ENCODE results near the gene FOXN3. TPM values are rescaled to one million over a fixed set of nuclear protein-coding genes. Genes with fewer than 3 reads are reported as not detected.

FOXN3 gene, protein sequence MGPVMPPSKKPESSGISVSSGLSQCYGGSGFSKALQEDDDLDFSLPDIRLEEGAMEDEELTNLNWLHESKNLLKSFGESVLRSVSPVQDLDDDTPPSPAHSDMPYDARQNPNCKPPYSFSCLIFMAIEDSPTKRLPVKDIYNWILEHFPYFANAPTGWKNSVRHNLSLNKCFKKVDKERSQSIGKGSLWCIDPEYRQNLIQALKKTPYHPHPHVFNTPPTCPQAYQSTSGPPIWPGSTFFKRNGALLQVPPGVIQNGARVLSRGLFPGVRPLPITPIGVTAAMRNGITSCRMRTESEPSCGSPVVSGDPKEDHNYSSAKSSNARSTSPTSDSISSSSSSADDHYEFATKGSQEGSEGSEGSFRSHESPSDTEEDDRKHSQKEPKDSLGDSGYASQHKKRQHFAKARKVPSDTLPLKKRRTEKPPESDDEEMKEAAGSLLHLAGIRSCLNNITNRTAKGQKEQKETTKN
- total RNA-seq: 15.0 and 26.0 TPM in 2 replicates

DNA sequence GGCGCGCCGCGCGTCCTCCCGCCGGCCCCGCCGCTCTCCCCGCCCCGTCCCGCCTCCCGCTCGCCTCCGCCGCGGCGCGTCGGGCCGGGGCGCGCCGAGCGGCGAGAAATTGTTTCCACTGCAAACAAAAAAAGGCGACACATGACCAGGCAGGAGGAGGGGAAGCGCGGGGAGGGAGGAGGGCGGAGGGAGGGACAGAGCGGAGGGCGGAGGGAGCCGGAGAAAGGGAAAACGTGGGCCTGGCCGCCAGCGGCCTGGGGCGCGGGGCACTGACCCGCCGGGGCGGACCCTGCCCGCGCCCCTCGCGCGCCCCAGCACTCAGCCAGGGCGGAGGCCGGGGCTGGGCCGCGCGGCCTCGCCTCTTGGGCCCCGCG lies at the start of gene FOXN3:
Gene FOXN3 (minus strand): TSS at position 143 of the 374 bp plus-strand sequence. CDS start 4,757 bp downstream, outside the sequence.
- peak; percentile 88 to 92 for DNase-seq (ENCODE audit: low read depth in 2 of 2)

DNA sequence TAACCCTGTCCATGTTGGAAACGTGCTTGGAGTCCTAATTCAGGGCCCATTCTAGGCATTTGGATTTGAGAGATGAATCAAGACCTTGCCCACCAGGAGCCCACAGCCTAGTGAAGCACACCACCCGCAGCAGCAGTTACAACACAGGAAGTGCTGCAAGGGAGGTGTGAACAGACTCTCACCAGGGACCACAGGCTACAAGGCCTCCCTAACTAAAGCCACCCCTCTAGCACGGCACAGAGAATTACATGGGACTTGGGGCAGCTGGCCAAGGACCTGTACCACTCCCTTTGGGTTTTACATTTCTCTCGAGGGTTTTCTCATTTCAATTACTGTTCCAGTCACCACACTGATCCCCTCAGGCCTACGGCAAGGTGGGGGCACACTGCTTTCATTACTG lies 49.5 kb upstream of the FOXN3 start:
- DNase-seq (ENCODE audit: low read depth in 2 of 2): no peak

DNA sequence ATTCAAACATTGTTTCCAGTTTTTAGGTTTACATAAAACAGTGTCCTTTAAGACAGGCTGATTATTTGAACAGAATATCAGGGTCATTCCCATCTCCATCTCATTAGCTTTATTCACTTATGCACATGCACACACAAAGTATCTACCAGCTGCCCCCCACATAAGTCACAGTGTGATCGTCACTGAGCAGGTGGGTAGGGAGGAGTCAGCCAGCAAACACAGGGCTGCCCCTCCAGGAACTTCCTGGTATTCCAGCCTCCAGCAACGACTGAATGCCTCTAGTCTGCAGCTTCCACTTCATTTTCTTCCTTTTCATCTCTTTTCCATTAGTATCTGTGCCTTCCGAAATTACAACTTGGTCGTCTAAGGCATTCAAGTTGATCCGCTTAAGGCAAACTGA lies 48.8 kb upstream of the FOXN3 start:
- DNase-seq (ENCODE audit: low read depth in 2 of 2): no peak

DNA sequence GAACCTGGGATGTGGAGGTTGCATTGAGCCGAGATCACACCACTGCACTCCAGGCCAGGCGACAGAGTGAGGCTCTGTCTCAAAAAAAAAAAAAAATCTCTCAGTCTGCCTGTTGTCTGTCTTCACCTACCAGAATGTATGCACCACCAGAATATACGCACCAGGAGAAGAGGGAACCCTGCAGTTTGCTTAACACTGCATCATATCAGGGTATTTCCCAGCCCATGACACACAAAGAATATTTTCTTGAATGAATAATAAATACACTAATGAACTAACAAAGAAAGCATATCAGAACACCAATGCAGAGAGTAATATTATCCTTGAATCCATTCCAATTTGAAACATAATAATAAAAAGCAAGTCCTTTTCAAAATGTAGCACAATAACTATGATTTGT lies 44.2 kb upstream of the FOXN3 start:
- peak in 1 of 2 donors; percentile 17 for DNase-seq (ENCODE audit: low read depth in 2 of 2)

DNA sequence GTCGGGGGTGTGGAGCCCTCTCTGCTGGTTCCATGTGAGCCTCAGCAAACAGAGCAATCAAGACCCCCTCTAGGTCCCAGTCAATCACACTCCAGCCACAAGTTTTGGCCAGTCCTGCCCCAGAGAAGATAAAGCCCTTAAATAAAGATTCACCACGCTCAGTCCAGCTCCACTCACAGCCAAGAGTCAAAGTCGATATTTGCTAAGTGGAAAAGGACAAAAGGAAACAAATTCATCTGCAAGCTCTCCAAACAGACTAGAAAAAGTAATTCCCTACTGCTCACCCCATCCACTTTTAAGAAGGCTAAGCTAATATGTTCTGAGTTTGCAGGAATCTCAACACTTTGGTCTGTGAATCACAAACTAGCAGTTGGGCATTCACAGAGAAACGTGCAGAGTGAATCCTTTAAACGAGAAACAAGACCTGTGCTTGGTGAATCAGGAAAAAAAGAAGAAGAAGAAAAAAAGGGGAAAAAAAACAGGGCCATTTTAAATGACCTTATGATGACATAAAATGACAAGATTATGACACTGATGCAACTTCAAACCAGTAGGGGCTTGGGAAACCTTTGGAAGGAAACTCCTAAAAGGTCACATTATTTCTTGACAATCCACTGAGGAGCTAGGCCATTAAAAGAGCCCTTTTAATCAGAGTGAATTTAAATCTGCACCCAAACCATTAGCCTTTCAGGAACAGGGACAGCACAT lies 41.8 kb upstream of the FOXN3 start:
- no peak for DNase-seq (ENCODE audit: low read depth in 2 of 2)

DNA sequence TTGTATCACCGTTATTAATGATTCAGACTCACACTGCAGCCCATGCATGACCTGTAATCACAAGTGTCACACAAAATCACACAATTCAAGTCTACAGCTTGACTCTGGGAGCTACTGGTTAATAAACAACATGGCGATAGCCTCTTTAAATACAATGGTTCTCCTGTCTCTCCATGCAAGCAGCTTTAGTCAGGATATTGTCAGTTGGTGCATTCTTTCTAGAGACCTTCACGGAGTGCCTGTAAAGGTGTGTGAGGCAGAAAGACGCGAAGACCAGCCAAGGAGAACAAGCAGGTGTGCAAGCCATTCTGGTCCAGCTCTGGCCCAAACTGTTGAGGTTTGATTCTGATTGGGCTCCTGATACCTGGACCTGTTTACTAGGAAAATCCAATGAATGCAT lies 40.0 kb upstream of the FOXN3 start:
- DNase-seq (ENCODE audit: low read depth in 2 of 2): no peak

DNA sequence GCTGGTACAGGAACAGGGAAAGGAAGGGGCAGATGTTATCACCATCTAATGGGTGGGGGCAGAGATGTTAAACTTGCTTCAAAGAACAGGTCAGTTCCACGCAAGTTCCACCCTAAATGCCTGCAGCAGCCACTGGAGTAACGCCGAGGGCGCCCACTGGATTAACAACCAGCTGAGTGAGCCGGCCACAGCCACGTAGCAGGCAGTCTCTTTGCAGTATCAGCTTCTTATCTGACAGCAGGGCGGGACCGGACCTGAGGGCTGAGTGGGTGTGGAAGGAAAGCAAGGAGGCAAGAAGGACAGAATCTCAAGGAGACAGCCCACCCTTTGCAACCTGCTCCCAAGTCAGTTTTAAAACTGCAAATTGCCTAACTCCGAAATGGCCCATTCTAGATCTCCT lies 38.4 kb upstream of the FOXN3 start:
- DNase-seq (ENCODE audit: low read depth in 2 of 2): no peak

DNA sequence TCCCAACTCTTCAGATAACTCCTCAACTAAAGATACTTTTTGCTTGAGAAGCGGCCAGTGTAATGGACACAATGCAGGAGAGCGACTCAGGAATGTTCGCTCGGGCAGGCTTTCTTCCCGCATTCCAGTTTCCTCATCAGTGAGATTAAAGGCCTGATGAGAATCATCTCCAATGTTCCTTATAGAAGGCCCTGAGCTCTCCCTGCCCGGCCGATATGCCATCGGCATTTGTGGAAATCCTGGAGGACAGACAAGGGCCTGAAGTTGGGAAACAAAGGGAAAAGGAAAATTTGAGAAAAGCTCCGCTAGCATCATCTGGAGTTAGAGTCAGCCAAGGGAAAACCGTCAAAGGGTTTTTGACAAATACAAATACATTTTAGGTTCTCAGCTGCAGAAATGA lies 38.0 kb upstream of the FOXN3 start:
- DNase-seq (ENCODE audit: low read depth in 2 of 2): no peak

DNA sequence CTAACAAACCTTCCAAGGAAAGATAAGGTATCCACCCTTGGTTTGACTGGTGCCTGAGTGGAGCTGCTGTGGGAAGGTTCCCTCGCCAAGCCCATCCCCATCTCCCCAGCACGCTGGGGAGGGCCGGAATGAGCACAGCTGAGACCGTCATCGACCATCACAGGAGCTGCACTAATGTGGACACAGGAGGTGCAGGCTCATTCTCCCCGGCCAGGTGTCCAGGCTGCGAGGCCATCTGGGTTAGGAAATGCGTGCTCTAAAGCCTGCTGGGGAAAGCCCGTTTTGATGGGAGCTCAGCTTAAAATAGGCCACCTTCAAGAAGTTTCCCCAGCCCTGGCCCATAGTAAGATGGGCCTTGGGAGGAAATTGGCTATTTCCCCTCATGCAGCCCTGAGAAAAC lies 35.2 kb upstream of the FOXN3 start:
- DNase-seq (ENCODE audit: low read depth in 2 of 2): no peak

DNA sequence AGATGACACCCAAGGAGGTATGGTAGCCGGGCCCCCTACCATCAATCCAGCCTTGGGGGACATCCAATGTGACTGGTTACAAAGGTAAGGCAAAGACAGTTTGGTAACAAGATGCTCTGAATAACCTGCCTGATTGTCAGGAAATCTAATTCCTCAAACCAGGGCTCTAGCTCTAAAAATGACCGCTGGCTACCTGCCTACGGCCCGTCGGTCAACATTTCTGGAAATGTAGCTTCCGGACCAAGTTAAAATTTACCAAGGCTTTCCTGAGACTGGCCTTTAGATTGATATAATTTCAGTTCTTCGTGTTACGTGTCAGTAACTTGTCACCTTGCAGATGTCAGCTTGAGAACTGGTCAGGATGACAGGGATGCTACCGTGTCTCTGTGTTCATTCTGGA lies 34.2 kb upstream of the FOXN3 start:
- DNase-seq (ENCODE audit: low read depth in 2 of 2): no peak

DNA sequence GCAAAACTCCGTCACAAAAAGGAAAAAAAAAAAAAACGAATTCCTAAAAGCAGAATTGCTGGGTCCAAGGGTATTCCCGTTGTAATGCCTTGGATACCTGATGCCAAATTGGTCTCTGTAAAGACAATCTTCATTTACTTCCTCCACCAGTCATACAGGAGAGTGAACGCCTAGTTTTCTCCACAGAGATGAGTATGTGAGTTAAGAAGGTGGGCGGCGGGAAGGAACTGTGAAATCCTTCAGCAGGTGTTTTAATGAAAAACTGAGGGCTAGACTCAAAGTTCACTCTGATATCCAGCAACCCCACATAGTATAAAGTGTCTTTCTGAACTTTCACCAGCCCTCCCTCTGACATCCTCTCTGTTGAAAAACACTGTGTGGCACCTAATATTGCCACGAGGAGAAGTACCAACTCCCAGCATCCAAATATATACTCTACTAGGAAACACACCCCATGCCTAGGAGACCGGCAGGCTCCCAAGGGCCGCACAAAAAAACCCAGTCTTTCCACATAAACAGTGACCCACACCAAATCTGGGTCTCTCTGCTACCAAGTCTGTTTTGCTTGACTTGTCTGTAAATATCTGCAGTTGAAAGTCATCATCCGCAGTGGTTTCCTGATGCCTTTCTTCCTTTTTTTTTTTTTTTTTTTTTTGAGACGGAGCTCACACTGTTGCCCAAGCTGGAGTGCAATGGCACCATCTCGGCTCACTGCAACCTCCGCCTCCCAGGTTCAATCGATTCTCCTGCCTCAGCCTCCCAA lies 30.3 kb upstream of the FOXN3 start:
- DNase-seq (ENCODE audit: low read depth in 2 of 2): no peak

DNA sequence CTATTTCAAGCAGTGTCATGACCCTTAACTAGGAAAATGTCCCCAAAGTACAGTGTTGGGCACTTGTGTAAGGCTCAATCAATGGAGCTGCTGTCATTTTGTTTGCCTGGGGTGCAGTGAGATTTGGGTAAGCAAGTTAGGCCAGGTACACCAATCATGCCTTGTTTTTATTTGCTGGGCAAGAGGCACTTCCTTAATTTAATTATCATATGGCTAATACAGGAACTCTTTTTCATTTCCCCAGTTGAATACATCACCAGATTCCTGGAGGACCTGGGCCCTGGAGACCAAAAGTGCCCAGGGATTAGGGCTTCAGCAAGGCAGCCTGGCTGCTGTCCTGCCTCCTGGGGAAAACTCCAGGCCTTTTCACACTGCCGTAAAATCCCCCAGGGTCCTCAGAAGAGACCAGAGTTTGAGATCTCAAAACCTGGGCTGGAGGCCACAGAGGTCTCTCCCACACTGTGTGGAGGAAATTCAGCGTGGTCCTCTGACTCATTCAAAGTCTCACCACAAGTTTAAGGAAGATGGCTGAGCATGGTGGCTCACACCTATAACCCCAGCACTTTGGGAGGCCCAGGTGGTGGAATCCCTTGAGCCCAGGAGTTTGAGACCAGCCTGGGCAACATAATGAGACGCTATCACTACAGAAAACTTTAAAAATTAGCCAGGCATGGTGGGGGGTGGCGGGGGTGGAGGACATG lies 28.4 kb upstream of the FOXN3 start:
- DNase-seq (ENCODE audit: low read depth in 2 of 2): peak in 1 of 2 donors; percentile 26

DNA sequence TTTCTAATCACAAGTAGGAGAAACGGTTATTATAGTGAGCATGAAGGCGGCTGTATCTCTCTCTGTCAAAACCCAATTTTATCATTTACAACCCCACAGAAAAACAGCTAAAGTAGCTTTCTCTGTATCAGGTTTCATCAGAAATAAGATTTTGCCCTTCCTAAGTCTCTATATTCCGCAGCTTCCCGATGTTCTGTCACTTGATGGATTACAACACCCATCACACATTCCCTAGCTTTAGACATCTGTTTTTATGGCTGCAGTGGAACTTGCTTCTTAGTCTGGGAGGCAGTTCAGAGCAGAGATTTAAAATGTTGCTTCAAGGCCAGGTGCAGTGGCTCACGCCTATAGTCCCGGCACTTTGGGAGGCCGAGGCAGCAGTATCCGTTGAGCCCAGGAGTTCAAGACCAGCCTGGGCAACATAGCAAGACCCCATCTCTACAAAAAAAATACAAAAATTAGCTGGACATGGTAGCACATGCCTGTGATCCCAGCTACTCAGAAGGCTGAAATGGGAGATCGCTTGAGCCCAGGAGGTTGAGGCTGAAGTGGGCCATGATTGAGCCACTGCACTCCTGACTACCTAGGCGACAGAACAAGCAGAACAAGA lies 27.6 kb upstream of the FOXN3 start:
- no peak for DNase-seq (ENCODE audit: low read depth in 2 of 2)

DNA sequence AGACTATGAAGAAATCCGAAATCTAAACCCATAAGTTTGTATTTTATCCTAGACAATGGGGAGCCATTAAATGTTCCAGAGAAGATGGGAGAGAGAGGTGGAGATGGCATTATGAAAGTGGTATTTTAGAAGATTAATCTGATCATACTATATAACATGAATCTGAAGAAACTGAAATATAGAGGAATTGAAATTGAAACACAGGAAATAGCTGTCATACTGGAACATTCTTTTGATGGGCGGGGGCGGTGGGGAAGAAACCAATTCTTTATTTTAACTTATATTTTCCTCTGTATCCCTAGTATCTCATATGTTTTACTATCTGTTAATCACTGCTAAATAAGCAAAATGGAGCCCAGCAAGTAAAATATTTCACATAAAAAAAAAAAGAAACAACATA lies 27.0 kb upstream of the FOXN3 start:
- peak in 1 of 2 donors; percentile 19 for DNase-seq (ENCODE audit: low read depth in 2 of 2)

DNA sequence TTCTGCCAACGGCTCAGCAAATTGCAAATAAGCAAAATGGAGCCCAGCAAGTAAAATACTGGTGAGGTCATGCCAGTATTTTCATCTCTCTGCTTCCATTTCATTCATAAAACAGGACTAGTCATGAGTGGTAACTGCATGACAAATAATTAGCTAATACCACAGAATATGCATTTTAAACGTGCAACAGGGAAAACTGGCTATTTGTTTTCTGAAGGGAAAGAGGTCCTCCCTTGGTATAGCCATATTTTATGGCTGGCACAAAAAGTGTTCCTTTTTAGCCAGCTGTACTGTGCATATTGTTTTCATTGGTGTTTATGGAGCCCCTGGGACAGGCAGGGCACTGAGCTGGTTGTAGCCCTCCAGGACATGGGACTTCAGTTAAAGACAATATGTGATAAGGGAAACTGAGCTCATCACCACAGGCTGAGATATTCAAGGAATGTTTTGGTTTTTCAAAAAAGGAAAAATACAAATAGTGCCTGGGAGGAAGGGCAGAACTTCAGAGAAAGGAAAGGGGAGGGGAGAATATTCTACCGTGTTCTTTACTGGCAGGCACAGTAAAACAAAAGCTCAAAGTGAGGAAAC lies 26.1 kb upstream of the FOXN3 start:
- peak; percentile 48 to 75 for DNase-seq (ENCODE audit: low read depth in 2 of 2)

DNA sequence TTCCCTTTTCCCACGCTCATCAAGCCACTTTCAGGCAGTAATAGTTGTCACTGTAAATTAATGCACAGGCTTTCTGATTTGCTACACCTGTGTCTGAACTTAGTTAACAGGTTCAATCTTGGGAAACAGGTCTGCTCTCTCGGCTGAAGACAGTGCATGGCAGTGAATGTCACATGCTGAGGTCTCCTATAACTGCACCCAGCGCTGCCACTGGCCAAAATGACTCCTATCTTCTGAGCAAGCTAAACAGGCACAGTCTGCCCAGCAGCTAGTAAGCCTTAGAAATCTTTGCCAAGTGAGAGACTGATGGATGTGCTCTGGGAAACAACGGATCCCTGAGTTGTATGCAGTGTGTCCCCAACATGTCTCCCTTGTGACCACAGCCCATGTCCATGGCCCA lies 25.2 kb upstream of the FOXN3 start:
- DNase-seq (ENCODE audit: low read depth in 2 of 2): no peak

DNA sequence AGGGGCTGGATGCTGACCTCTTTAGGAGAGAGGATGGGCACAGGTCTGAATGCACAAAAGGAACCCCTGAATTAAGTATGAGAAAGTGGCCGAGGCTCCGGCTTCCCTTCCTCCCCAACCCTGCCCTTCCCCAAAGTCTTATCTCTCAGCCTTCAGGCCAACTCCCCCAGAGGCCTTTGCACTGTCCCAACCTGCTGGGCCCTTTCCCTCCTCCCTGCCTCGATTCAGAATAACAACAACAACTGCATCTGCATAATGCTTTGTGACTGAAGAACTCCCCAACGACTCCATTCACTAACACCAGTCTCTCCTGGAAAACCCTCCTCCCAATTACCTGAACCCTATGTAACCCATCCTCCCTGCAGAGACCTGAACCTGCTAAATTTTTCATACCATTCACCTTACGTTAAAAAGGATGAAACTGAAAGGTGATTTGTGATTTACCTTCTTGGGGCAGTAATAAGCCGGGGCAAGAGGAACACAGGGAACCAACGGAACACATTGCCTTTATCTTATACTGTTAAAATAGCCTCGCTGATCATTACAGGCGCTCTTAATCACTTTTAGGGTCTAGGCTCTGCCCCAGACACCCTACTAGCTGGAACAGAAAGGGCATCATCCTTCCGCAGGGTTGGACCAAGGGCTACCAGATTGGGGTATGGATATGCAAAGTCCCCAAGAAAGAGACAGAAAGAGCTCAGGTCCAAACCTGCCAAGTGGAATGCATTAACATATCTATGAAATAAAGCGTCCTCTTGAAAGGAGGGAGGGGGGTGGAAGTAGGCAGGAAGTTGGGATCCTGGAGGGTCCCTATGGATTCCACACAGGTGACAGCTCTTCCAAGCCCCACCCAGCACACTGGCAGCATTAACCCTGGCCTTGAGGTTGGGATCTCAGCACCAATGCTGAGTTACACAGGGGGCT lies 24.2 kb upstream of the FOXN3 start:
- no peak for DNase-seq (ENCODE audit: low read depth in 2 of 2)

DNA sequence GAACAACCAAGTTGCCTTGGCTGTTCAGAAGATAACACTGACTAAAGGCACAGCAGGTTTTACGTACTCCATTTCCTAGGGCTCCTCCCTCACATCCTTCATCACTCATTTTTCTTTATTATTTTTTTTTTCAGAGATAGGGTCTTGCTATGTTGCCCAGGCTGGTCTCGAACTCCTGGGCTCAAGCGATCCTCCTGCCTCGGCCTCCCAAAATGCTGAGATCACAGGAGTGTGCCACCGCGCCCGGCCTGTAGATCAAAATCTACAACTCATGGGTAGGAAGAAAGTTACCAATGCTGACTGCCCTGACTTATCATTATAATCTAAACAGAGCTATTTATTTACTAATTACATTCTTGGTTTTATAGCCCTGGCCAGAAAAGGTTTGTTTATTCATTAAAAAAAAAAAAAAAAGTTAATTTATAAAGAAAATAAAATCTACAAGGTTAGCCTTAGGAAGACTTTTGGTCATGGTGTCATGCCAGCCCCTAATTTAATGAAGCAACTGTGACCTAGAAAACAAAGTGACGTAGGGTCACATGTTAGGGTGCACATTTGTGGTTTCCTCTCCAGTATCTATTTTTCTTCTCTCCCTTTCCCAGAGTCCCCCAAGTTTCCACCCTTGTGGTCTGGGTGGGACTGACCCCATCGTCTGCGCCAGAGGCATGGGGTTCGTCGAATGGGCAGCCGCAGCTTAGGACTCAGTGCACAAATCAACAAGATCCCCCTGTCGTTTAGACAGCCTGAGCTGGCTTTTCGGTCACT lies 19.0 kb upstream of the FOXN3 start:
- DNase-seq (ENCODE audit: low read depth in 2 of 2): no peak

DNA sequence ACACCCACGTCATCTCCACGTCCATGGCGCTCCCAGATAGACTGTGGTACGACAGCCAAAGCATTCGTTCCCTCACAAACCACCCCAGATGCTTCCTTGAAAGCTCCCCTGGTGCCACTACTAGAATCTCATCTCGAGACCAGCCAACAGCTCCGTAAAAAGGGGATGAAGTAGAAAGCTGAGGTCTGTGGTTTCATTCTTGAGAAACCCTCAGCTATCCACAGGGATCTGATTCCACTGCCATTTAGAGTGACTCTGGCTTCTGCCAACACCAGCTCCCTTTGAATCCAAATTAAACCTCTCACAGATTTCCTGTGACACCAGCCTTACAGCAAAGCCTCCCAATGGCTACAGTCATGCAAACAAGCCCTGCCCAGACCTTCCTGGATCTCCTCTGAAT lies 18.5 kb upstream of the FOXN3 start:
- no peak for DNase-seq (ENCODE audit: low read depth in 2 of 2)
